HG03439 (cell line): Measurements from ENCODE around the gene PAK2.
"Not testable (repeated sequence)": the region's sequence is repeated elsewhere in the genome, so short reads cannot be mapped to it uniquely, and the experiment has no call there.

ENCODE experiments used
- ATAC-seq: cut with Tn5 transposase; IDR thresholded peaks from one replicate; pipeline ENCODE4 v1.9.1; 2021; ENCODE audit warnings: mild to moderate bottlenecking, moderate library complexity; ENCODE audit not compliant: unreplicated experiment

PAK2 gene

GRCh38 chr3:196777836-196778235 lies 38.2 kb downstream of the PAK2 start:
- no peak for ATAC-seq

GRCh38 chr3:196778755-196779154 lies 39.1 kb downstream of the PAK2 start:
- ATAC-seq = no peak

GRCh38 chr3:196782511-196782910 lies 42.9 kb downstream of the PAK2 start:
- no peak for ATAC-seq

GRCh38 chr3:196788528-196788927 lies 48.9 kb downstream of the PAK2 start:
- no peak for ATAC-seq

GRCh38 chr3:196789885-196790359 lies 50.3 kb downstream of the PAK2 start:
- no peak for ATAC-seq

GRCh38 chr3:196790636-196791035 lies 51.0 kb downstream of the PAK2 start:
- ATAC-seq = no peak

- ATAC-seq = no peak
These were observed 53.1 kb downstream of the PAK2 start for GRCh38 chr3:196792771-196793170.

GRCh38 chr3:196793246-196793645 lies 53.6 kb downstream of the PAK2 start:
- no peak for ATAC-seq

- ATAC-seq = no peak
These were observed 54.8 kb downstream of the PAK2 start for GRCh38 chr3:196794467-196794866.

- no peak for ATAC-seq
These were observed 56.7 kb downstream of the PAK2 start for GRCh38 chr3:196796317-196796716.

GRCh38 chr3:196800742-196801434 lies 61.2 kb downstream of the PAK2 start:
- ATAC-seq = no peak

- ATAC-seq = no peak
These were observed 64.3 kb downstream of the PAK2 start for GRCh38 chr3:196803891-196804468.

GRCh38 chr3:196804773-196805172 lies 65.1 kb downstream of the PAK2 start:
- ATAC-seq = no peak

- ATAC-seq = no peak
These were observed 71.4 kb downstream of the PAK2 start for GRCh38 chr3:196810963-196811581.

GRCh38 chr3:196812853-196813252 lies 73.2 kb downstream of the PAK2 start:
- no peak for ATAC-seq

GRCh38 chr3:196813903-196814302 lies 74.2 kb downstream of the PAK2 start:
- ATAC-seq = no peak

GRCh38 chr3:196821806-196822355 lies 82.2 kb downstream of the PAK2 start:
- no peak for ATAC-seq

GRCh38 chr3:196829651-196830050 lies 90.0 kb downstream of the PAK2 start:
- ATAC-seq = not testable (repeated sequence)

GRCh38 chr3:196835086-196835485 lies 95.4 kb downstream of the PAK2 start:
- no peak for ATAC-seq

GRCh38 chr3:196836626-196837025 lies 97.0 kb downstream of the PAK2 start:
- not testable (repeated sequence) for ATAC-seq

GRCh38 chr3:196837819-196838420 lies 98.3 kb downstream of the PAK2 start:
- no peak for ATAC-seq
